Measurements from ENCODE around the gene MTREX.

The MTREX gene

DNA sequence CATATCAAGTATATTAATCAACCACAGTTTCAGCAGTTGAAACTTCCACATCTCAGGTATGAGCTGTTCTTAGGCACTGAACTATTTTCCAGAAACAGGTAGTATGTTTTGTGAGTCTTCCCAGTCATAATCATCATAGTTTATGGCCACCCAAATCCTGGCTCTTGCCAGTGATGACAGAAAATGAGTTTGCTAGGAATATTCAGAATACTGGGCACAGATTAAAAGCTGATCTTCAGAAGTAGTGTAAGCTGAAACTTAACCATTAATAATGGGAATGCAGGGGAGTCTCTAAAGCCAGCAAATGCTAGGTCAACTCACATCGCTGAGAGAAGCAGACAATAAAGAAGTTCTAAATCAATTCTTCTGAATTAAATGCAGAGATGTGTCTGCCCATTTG, 162.5 kb downstream of the MTREX start:
- POLR2A ChIA-PET: no interaction called here
- no peak overlapping the region for H3K4me3 ChIP-seq (ENCODE audit: low read depth, low read length)
- TF ChIP-seq ZNF670 (tag by site-specific recombination; IDR thresholded peaks at IDR 0.05; ENCODE audit: low read depth) (no peak), KLF16 (tag by site-specific recombination; IDR thresholded peaks at IDR 0.05) (no peak), ZNF624 (tag by site-specific recombination; IDR thresholded peaks at IDR 0.05) (no peak), SP7 (tag by site-specific recombination; IDR thresholded peaks at IDR 0.05) (no peak), ZNF433 (tag by site-specific recombination; IDR thresholded peaks at IDR 0.05; ENCODE audit: low read depth) (no peak), ZNF664 (tag by site-specific recombination; IDR thresholded peaks at IDR 0.05) (no peak)
- TF ChIP-seq, protein P1, sequence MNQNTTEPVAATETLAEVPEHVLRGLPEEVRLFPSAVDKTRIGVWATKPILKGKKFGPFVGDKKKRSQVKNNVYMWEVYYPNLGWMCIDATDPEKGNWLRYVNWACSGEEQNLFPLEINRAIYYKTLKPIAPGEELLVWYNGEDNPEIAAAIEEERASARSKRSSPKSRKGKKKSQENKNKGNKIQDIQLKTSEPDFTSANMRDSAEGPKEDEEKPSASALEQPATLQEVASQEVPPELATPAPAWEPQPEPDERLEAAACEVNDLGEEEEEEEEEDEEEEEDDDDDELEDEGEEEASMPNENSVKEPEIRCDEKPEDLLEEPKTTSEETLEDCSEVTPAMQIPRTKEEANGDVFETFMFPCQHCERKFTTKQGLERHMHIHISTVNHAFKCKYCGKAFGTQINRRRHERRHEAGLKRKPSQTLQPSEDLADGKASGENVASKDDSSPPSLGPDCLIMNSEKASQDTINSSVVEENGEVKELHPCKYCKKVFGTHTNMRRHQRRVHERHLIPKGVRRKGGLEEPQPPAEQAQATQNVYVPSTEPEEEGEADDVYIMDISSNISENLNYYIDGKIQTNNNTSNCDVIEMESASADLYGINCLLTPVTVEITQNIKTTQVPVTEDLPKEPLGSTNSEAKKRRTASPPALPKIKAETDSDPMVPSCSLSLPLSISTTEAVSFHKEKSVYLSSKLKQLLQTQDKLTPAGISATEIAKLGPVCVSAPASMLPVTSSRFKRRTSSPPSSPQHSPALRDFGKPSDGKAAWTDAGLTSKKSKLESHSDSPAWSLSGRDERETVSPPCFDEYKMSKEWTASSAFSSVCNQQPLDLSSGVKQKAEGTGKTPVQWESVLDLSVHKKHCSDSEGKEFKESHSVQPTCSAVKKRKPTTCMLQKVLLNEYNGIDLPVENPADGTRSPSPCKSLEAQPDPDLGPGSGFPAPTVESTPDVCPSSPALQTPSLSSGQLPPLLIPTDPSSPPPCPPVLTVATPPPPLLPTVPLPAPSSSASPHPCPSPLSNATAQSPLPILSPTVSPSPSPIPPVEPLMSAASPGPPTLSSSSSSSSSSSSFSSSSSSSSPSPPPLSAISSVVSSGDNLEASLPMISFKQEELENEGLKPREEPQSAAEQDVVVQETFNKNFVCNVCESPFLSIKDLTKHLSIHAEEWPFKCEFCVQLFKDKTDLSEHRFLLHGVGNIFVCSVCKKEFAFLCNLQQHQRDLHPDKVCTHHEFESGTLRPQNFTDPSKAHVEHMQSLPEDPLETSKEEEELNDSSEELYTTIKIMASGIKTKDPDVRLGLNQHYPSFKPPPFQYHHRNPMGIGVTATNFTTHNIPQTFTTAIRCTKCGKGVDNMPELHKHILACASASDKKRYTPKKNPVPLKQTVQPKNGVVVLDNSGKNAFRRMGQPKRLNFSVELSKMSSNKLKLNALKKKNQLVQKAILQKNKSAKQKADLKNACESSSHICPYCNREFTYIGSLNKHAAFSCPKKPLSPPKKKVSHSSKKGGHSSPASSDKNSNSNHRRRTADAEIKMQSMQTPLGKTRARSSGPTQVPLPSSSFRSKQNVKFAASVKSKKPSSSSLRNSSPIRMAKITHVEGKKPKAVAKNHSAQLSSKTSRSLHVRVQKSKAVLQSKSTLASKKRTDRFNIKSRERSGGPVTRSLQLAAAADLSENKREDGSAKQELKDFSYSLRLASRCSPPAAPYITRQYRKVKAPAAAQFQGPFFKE (tag by site-specific recombination; IDR thresholded peaks at IDR 0.05; ENCODE audit: borderline replicate concordance): no peak
- TF ChIP-seq, protein P2, sequence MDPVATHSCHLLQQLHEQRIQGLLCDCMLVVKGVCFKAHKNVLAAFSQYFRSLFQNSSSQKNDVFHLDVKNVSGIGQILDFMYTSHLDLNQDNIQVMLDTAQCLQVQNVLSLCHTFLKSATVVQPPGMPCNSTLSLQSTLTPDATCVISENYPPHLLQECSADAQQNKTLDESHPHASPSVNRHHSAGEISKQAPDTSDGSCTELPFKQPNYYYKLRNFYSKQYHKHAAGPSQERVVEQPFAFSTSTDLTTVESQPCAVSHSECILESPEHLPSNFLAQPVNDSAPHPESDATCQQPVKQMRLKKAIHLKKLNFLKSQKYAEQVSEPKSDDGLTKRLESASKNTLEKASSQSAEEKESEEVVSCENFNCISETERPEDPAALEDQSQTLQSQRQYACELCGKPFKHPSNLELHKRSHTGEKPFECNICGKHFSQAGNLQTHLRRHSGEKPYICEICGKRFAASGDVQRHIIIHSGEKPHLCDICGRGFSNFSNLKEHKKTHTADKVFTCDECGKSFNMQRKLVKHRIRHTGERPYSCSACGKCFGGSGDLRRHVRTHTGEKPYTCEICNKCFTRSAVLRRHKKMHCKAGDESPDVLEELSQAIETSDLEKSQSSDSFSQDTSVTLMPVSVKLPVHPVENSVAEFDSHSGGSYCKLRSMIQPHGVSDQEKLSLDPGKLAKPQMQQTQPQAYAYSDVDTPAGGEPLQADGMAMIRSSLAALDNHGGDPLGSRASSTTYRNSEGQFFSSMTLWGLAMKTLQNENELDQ (tag by site-specific recombination; IDR thresholded peaks at IDR 0.05; ENCODE audit: low read depth): no peak
- CTCF ChIA-PET: interaction anchor here (0.7 kb wide), 1 partner anchor 30 kb away, joined by 3 read pairs; no protein-coding TSS in a partner anchor
- 0 out of 2 replicates have a peak, but pooled peaks cover 3% of the 10 kb centered on the region for H3K4me1 ChIP-seq (ENCODE audit: control insufficient read depth, insufficient read depth, low read length)
- no peaks in the 10 kb centered on the region; a peak in 1 of 3 replicates for H3K36me3 ChIP-seq (ENCODE audit: control insufficient read depth in 2 of 2, insufficient read depth in 1 of 2, low read length in 2 of 2)
- no peaks in the 10 kb centered on the region for H3K9me3 ChIP-seq (ENCODE audit: control insufficient read depth, insufficient read depth, low read depth, low read length)
- no peak overlapping the region for H3K27ac ChIP-seq (ENCODE audit: extremely low read depth, low read depth, low read length)

DNA sequence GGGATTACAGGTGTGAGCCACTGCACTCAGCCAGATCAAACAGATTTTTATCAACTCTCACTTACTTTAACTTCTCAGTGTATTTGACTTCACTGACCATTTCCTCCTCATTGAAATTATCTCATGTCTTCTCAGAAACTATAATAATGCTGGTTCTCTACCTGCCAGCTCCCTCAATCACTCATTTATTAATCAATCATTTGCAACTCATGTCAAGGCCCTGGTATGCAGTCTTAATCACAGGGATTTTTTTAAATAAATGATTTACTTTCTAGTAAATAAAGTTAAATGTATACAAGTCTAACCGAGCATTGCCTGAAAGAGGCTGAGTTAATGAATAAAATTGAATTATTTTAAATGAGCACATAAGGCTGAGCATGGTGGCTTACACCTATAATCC, 163.7 kb downstream of the MTREX start:
- no peak overlapping the region for H3K27ac ChIP-seq (ENCODE audit: extremely low read depth, low read depth, low read length)
- no peak overlapping the region for H3K4me3 ChIP-seq (ENCODE audit: low read depth, low read length)
- no peak for TF ChIP-seq ZNF146 (tag by site-specific recombination; IDR thresholded peaks at IDR 0.05)
- TF ChIP-seq, protein P3, sequence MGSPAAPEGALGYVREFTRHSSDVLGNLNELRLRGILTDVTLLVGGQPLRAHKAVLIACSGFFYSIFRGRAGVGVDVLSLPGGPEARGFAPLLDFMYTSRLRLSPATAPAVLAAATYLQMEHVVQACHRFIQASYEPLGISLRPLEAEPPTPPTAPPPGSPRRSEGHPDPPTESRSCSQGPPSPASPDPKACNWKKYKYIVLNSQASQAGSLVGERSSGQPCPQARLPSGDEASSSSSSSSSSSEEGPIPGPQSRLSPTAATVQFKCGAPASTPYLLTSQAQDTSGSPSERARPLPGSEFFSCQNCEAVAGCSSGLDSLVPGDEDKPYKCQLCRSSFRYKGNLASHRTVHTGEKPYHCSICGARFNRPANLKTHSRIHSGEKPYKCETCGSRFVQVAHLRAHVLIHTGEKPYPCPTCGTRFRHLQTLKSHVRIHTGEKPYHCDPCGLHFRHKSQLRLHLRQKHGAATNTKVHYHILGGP (tag by site-specific recombination; IDR thresholded peaks at IDR 0.05): no peak
- TF ChIP-seq GLI4 (tag by site-specific recombination; IDR thresholded peaks at IDR 0.05): no peak
- no peak for TF ChIP-seq ZNF555 (tag by site-specific recombination; conservative IDR thresholded peaks at IDR 0.05)
- TF ChIP-seq ZNF549 (tag by site-specific recombination; IDR thresholded peaks at IDR 0.05): no peak
- TF ChIP-seq ZNF174 (tag by site-specific recombination; IDR thresholded peaks at IDR 0.05): no peak
- TF ChIP-seq KLF16 (tag by site-specific recombination; IDR thresholded peaks at IDR 0.05): no peak
- TF ChIP-seq ZNF585B (tag by site-specific recombination; IDR thresholded peaks at IDR 0.05): no peak
- TF ChIP-seq ZNF184 (tag by site-specific recombination; IDR thresholded peaks at IDR 0.05): no peak
- TF ChIP-seq YY1 (tag by site-specific recombination; IDR thresholded peaks at IDR 0.05): no peak
- TF ChIP-seq ZFHX2 (tag by site-specific recombination; conservative IDR thresholded peaks at IDR 0.05): no peak
- no peak for TF ChIP-seq ZNF133 (tag by site-specific recombination; IDR thresholded peaks at IDR 0.05)
- TF ChIP-seq ZNF2 (tag by site-specific recombination; IDR thresholded peaks at IDR 0.05): no peak
- TF ChIP-seq ZNF223 (tag by site-specific recombination; IDR thresholded peaks at IDR 0.05): no peak
- TF ChIP-seq, protein P4, sequence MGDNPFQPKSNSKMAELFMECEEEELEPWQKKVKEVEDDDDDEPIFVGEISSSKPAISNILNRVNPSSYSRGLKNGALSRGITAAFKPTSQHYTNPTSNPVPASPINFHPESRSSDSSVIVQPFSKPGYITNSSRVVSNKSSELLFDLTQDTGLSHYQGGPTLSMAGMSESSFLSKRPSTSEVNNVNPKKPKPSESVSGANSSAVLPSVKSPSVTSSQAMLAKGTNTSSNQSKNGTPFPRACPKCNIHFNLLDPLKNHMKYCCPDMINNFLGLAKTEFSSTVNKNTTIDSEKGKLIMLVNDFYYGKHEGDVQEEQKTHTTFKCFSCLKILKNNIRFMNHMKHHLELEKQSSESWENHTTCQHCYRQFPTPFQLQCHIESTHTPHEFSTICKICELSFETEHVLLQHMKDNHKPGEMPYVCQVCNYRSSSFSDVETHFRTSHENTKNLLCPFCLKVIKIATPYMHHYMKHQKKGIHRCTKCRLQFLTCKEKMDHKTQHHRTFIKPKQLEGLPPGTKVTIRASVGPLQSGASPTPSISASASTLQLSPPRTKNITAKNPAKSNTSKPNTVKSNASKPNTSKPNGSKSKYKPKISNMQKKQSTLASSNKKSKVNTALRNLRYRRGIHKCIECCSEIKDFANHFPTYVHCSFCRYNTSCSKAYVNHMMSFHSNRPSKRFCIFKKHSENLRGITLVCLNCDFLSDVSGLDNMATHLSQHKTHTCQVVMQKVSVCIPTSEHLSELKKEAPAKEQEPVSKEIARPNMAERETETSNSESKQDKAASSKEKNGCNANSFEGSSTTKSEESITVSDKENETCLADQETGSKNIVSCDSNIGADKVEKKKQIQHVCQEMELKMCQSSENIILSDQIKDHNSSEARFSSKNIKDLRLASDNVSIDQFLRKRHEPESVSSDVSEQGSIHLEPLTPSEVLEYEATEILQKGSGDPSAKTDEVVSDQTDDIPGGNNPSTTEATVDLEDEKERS (tag by site-specific recombination; IDR thresholded peaks at IDR 0.05): no peak
- TF ChIP-seq ZNF629 (tag by site-specific recombination; IDR thresholded peaks at IDR 0.05): no peak
- ChIA-PET POLR2A (no interaction called here), CTCF (no interaction called here)
- peaks cover 3% of the 10 kb centered on the region; the same call in 1 of the 2 replicates for H3K4me1 ChIP-seq (ENCODE audit: control insufficient read depth, insufficient read depth, low read length)
- H3K9me3 ChIP-seq (ENCODE audit: control insufficient read depth, insufficient read depth, low read depth, low read length): no peaks in the 10 kb centered on the region
- no peaks in the 10 kb centered on the region; a peak in 1 of 3 replicates for H3K36me3 ChIP-seq (ENCODE audit: control insufficient read depth in 2 of 2, insufficient read depth in 1 of 2, low read length in 2 of 2)
